BLaER1 (cell line): ENCODE measurements around the gene MAN2A2.

ENCODE experiments used
- H3K27ac ChIP-seq: shearing (Covaris generic); formaldehyde crosslinking; 2 replicates; pipeline ENCODE4 v1.8.1; 2022
- H3K27me3 ChIP-seq: shearing (Covaris generic); formaldehyde crosslinking; 2 replicates; pipeline ENCODE4 v1.8.1; 2022
- H3K36me3 ChIP-seq: shearing (Covaris generic); formaldehyde crosslinking; 2 replicates; pipeline ENCODE4 v1.8.1; 2022
- H3K4me1 ChIP-seq: shearing (Covaris generic); formaldehyde crosslinking; 2 replicates; pipeline ENCODE4 v1.8.1; 2022
- H3K4me2 ChIP-seq: shearing (Covaris generic); formaldehyde crosslinking; 2 replicates; pipeline ENCODE4 v1.8.1; 2022
- H3K4me3 ChIP-seq: shearing (Covaris generic); formaldehyde crosslinking; 2 replicates; pipeline ENCODE4 v1.8.1; 2022
- H3K9ac ChIP-seq: shearing (Covaris generic); formaldehyde crosslinking; 2 replicates; pipeline ENCODE4 v1.8.1; 2022
- H3K9me3 ChIP-seq: shearing (Covaris generic); formaldehyde crosslinking; 2 replicates; pipeline ENCODE4 v1.8.1; 2022
- H4K20me1 ChIP-seq: shearing (Covaris generic); formaldehyde crosslinking; 2 replicates; pipeline ENCODE4 v1.8.1; 2022
- Cebpa-rat ChIP-seq: shearing (Covaris generic); IDR thresholded peaks from 2 replicates; pipeline ENCODE4 v1.8.1; 2022

Gene MAN2A2

GRCh38 chr15:90972133-90972532 lies 69.0 kb downstream of the MAN2A2 start:
- TF ChIP-seq Cebpa-rat: no peak
- H3K36me3 ChIP-seq: peaks cover 100% of the 10 kb centered on the region
- no peaks in the 10 kb centered on the region for H3K27me3 ChIP-seq

More at GRCh38 chr15:90972133-90972532, 69.0 kb downstream of the MAN2A2 start:
- no peak overlapping the region for H3K9ac ChIP-seq
- H4K20me1 ChIP-seq: no peaks in the 10 kb centered on the region
- no peaks in the 10 kb centered on the region for H3K4me1 ChIP-seq
- no peak overlapping the region for H3K4me3 ChIP-seq
- H3K9me3 ChIP-seq: no peaks in the 10 kb centered on the region
- H3K27ac ChIP-seq: no peak overlapping the region
- no peak overlapping the region for H3K4me2 ChIP-seq
